Posterior cingulate gyrus (tissue), 11 donors: Measurements from ENCODE around the gene SH3PXD2B.

Source experiments
- DNase-seq, 10 donors: peaks; one replicate each; pipeline versions ENCODE4 v3.0.0 to v3.0.0-alpha.2; 2020 to 2021; ENCODE audit warnings: mixed read lengths in 3 of 10
- intact Hi-C: fragments of 100-400 bp; cut with DNase I; formaldehyde crosslinking; loops from one replicate; pipeline ENCODE4 v1.15.1; 2023

SH3PXD2B gene

DNA sequence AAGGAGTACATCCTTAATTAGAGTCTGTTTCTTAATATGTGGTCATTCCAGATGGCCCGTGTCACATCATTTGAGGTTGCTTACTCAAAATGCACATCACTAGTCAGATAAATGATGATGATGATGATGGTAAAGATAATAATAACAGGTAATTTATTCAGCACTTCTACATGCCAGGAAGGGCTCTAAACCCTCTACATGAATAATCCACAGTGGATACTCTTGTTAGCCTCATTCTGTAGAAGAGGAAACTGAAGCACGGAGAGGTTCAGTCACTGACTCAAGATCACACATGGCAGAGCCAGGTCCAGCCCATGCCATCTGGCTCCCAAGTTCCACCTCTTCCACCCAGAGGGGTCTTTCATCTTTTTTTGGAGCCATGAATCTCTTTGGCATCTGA is 11.7 kb downstream of the SH3PXD2B start:
- intact Hi-C loops, result no loop called here
- DNase-seq, result no peak

DNA sequence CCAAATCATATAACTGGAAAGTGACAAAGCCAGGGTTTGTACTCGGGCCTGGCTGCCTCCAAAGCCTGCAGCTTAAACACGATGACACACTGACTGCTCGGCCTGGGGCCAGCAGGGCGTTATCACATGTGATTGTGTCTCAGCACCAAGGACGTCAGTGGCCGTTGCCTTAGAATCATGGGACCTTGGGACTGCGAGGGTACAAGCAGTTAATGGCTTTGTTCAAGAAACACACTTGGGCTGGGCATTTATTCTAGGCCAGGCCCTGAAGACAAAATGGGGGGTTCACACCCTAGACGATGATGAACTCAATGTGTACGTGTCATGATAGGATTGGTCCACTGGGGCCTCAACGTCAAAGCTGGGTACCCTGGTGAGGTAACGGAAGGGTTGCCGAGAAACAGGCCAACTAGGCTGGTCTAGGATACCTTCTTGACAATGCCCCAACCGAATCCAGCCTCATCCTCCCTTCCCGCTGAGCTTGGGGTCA is 13.0 kb downstream of the SH3PXD2B start:
- intact Hi-C loops, result no loop called here
- DNase-seq, result peak in 4 of 10 donors; percentile 45 to 92 (median 60)

DNA sequence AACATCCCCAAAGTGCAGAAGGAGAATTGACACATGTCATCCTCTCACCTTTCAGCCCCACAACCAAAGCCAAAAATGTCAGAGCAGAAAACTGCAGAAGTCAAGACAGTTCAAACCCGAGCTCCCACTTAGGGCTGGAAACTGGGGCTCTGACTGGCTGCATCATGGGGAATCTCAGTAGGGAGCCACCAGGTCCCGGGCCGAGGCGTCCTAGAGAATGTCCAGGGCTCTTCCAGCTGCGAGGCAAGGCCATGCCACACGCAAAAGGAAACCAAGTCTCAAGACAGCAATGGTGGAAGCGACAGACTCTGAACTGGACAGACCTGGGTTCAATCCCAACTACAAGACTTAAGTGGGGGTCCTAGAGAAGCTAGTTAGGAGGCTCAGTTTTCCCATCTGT is 13.8 kb downstream of the SH3PXD2B start:
- DNase-seq, result peak in 2 of 10 donors; percentile 17 to 64
- intact Hi-C loops, result no loop called here

DNA sequence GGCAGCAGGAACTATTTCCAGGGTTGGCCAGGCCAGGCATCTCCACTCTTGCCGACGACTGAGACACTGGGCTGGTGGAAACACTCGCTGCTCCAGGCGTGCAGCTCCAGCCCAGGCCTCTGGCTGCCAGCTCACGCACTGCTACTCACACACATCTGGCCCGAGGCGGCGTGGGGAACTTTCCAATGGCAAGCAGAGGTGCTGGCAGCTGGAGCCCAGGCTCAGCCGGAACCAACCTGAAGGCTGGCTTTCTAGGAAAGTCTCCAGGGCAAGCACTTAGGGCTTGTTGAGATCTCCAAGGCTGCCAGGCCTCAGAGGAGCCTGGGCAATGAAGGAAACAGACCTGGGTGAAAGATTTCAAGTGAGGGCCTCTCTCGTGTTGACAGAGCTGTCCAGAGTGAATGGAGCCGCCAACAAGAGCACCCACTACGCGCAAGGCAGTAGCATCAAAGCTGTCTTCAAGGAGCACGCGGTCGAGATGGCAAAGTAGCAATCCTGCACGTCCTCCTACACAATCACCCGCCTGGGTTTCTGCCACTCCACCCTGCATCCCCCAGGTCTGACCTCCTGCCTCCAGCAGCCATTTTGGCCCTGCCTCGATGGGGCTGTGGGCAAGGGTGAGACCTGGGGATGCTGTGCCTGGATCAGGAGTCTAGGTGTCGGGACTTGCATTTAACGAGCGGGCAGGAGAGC is 14.4 kb downstream of the SH3PXD2B start:
- intact Hi-C loops, result no loop called here
- DNase-seq, result peak in 4 of 10 donors; percentile 61 to 88 (median 83)

DNA sequence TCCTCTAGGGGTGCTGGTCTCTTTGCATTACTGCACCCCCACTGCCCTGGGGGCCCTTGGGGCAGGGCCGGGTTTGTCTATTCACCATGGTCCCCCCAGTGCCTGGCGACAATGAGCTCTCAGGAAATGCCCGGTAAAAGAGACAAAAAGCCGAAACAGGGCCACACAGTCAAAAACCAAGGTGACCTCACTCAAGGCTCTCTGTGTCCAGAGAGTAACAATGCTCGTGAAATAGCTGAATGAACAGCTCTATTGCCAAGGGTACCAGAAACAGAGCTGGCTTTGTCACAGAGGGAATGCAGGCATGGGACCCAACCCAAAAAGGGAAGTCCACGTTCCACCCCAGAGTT is 16.0 kb downstream of the SH3PXD2B start:
- intact Hi-C loops, result no loop called here
- peak in 2 of 10 donors; percentile 30 to 62 for DNase-seq

DNA sequence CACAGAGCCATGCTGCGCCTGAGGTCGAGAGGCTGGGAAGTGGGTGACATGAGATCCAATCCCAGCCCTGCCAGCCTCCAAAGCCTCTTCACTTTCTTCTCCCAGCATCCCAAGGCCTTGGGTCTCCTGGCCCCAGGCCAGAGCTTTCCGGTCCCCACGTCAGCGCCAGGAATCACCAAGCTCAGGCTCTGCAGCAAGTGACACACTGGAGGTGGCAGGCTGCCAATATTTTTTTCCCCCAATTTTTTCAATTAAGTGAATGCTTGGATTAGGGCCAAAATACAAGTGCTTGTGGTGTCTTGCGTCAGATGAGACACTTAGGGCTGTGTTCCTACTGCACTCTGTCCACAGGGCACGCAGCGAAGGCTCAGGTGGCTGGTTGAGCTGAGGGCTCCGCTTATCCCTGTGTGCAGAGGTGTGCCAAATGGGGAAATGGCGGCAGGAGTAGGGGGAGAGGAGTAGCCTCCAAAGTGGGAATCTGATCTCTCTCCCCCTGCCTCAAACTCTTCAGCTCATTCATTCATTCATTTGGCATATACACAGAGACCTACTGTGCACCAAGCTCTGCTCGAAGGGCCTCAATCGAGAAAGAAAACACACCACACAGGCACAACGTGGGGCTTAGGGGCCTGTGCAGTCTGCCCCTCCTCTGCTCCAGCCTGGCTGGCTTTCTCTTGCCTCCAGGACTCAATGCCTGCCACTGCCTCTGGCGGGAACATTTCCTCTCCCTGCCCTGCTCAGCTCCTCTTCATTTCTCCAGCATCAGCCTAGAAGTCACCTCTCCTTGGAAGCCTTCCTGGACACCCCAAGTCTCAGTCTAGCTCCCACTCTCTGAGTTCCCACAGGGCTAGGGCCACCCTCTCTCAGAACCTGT is 16.6 kb downstream of the SH3PXD2B start:
- intact Hi-C loops, result no loop called here
- peak in 4 of 10 donors; percentile 42 to 90 (median 63) for DNase-seq

DNA sequence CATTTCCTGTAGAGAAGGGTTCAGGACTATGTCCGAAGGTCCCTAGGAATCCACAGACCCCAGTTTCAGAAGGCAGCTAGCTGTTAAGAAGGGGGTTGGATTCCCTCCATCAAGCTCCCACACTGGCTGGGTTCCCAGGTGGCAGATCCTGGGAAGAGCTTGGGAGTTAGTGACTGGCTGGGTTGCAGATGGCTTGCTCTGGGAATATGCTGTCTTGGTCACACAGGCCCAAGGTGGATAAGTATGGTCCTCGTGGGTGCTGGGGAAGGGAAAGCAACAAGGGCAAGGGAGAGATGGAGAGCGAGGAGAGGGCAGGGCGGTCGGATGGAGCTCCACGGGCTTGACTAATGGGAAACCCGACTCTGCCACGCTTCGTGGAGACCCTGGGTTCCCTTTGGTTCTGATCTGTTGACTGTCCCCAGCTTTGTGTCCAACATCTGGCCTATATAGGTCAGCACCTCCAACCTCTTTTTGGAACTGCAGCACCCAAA is 17.4 kb downstream of the SH3PXD2B start:
- DNase-seq, result peak in 1 of 10 donors; percentile 50
- intact Hi-C loops, result no loop called here

DNA sequence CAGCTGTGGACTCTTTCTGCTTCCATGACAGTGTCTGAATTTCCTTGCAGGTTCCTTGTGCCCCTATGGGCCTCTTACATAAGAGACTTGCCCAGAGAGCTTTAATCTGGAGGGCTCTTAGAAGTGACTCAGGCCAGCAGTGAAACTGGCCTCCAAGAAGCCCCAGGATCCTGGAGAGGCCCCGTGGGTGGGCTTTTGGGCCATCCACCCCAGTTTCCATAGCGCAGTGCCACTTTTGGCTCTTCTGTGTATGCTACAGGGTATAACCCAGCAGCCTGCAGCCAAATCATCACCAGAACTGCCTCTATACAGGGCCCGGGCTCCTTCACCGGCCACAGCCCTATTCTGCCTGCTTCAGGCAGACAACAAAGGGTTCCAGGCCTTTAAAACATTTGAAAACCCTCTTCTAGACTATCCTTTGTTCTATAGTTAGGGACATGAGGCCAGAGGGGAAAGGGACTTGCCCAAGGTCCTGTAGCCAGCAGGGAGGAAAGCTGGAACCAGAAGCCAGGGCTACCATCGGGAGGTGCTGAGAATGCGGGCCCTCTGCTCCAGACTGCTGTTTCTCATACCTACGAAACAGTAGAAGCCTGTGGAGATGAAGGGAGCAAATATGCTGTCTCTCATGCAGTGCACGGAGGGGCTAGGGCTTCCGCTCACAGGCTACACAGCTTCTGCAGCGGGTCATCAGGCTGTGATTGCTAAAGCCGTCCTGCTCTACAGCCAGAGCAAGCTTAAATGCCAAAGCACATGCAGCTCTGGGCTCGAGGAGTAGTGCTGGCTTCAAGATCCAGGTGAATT is 18.0 kb downstream of the SH3PXD2B start:
- DNase-seq, result peak in 1 of 10 donors; percentile 68
- intact Hi-C loops, result no loop called here

DNA sequence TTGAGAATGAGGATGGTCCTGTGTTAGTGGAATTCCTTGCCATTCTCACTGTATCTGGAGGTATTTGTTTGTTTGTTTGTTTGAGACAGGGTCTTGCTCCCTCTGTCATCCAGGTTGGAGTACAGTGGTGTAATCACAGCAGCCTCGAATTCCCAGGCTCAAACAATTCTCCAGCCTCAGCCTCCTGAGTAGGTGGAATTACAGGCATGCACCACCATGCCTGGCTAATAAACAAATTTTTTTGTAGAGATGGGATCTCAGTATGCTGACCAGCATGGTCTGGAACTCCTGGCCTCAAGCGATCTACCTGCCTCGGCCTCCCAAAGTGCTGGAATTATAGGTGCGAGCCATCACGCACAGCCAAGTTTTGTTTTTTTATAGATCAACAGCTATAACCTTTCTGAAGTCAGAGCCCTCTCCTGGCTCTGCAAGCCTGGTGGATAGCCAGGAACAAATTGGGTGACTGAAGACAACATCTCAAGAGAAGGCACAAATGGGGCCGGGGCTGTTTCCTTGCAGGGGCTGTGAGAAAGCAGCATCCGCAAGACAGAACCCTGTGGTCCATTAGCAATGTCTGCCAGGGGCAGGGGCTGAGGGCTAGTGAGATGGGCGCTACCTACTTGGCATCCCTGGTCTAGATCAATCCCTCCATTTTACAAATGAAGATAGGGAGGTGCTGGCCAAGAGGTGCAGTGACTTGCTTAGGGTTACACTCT is 18.8 kb downstream of the SH3PXD2B start:
- intact Hi-C loops, result no loop called here
- DNase-seq, result peak in 2 of 10 donors; percentile 9 to 54

DNA sequence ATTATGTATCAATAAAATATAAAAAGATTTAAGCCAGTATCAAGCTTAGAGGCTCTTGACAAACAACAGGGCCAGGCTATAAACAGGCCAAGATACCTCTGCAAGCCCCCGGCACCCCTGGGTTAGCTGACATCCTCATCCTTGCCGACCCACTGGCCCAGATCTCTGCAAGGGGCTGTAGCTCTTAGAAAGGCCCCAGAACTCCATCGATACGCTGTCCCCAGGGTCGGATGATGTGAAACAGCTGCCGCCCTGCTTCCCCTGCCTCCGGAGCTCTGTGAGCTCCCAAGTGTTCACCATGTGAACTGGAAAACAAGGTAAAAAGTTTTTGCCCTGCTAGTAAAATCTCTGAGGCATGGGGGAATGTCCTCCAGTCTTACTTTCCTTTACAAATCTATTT is 20.1 kb downstream of the SH3PXD2B start:
- intact Hi-C loops, result no loop called here
- peak in 2 of 10 donors; percentile 24 to 59 for DNase-seq

DNA sequence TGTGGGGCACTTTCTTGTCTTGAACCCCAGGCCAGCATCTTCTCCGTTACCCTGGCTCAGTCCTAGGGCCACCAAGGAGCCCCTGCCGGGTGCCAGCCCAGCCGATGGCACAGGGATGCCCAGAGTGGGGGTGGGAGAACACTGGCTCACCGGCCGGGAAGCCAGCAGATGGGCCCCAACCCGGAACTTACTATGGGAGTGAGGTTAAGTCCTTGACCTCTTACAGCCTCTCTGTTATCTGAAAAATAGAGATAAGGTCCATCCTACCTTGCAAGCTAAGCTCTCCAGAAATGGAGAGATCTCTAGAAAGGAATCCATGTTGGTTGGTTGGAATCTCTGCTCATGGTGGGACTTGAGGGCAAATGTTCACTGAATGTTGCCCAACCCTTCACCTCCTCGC is 20.8 kb downstream of the SH3PXD2B start:
- peak in 1 of 10 donors; percentile 31 for DNase-seq
- intact Hi-C loops, result no loop called here

DNA sequence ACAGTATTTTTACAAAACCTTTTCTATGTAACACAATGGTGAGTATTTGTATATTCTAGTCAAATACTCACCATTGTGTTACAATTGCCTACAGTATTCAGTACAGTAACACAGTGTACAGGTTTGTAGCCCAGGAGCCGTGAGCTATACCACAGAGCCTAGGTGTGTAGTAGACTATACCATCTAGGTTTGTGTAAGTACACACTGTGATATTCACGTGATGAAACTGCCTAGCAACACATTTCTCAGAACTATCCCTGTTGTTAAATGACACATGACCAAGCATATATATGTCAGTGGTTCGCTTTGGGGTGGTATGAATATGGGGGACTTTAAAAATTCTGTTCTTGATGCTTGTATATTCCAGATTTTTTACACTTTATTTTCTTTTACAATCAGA is 21.3 kb downstream of the SH3PXD2B start:
- DNase-seq, result no peak
- intact Hi-C loops, result no loop called here

DNA sequence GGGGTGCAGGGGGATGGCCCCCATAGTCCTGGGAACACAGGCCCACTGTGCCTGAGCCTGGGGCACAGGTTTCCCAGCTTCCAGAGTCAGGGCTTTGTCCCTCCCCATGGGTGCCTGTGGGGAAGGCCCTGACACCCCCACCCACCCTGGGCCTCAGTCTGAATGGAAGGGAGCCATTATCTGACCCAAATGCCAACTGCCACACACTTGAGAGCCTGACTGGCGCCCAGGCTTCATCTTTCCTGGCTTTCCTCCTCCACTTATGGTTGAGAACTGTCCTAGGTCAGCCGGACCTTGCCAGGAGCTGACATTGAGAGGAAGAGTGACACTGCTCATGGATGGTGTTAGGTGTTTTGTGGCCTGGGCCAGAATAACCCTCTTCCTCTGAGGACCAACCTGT is 24.0 kb downstream of the SH3PXD2B start:
- intact Hi-C loops, result no loop called here
- peak in 1 of 10 donors; percentile 61 for DNase-seq

DNA sequence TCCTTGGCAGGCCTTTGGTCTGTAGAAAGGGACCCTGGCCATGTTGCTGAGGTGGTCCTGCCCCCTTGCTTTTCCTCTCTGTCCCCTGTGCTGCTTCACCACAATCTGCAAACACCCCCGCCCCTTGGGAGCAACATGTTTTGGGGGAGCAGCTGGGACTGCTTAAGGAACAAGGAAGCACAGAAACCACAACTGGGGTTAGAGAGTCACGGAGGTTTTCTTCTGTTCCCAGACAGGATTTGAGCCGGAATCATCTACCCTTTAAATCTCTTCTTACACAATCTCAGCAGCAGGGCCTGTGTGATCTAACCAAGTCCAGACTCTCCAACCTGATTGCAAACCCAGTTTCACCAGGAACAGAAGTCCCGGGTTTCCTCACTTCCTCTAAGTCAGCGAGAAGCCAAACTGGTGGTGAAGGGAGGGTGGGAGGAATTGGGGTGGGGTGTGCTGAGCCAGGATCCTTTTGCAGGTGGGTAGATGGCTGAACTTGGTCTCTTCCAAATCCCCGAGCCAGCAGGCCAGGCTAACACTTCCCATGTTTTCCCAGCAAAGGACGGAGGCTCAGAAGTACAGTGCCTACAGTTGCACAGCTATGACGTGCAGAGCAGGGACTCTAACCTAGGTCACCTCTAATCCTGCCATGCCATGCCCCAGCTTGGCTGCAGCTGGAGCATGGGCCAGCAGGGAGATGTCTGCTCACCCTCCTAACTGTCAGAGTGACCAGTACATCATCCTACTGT is 25.0 kb downstream of the SH3PXD2B start:
- peak in 1 of 10 donors; percentile 82 for DNase-seq
- intact Hi-C loops, result no loop called here

DNA sequence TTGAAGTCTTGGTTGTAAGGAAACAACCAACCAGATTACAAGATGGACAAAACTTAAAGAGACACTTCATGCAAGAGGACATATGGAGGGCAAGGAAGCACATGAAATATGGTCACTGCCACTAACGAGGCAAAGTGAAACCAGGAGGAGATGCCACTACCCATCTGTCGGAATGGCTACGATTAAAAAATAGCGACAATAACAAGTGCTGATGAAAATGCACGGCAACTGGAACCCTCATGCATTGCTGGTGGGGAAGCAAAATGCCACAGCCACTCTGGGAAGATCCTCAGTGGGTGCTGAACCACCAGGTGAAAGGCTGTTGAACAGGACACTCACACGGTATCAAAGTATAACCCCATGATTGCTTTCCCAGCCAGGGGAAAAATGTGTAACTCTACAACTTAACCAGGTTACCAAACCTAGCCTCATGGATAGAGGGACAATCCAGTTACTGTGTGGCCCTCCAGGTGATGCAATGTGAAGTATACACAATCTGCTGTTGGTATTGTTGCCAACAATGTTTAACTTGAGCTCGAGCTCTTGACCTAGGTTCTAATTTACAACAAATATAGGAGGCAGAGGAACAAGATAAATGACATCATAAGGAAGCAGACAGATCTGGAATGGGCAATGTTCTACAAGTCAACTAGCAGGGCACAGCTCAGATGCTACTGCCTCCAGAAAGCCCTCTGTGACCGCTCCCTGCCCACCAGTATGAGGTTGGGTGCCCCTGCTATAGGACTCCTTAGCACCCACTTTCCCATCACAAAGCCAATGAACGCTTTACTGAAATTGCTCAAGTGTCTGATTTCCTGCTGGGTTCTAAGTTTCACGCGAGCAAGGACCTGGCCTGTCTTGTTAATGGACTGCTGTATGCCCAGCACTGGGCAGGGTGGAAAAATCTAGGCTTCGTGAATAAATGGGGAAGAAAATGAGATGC is 25.8 kb downstream of the SH3PXD2B start:
- intact Hi-C loops, result no loop called here
- peak in 1 of 10 donors; percentile 18 for DNase-seq

DNA sequence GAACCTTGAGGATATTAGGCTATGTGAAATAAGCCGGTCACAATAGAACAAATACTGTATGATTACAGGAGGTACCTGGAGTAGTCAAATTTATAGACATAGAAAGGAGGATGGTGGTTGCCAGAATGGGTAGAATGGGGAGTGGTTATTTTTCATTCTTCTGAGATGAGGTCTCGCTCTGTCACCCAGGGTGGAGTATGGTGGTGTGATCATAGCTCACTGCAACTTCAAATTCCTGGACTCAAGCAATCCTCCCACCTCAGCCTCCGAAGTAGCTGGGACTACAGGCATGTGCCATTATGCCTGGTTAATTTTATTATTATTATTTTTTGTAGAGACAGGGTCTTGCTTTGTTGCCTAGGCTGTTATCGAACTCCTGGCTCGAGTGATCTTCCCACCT is 27.1 kb downstream of the SH3PXD2B start:
- intact Hi-C loops, result no loop called here
- DNase-seq, result no peak

DNA sequence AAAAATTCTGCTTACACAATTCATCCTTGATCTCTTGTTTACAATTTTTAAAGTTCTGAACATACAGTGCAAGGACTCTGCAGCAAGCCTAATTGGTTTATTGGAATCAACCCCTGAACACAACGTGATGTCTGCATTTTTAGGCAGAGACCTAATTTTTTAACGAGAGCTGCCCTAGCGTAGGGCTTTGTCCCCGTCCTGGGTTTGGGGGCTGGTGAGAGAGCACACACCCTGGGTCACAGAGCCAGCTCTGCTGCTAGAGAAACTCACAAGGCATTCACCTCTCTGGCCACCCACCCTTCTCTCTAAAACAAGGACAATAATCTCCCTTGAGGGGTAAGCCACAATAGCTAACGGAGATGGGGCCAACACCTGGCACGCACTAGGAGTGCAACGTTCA is 28.2 kb downstream of the SH3PXD2B start:
- intact Hi-C loops, result no loop called here
- peak in 1 of 10 donors; percentile 11 for DNase-seq

DNA sequence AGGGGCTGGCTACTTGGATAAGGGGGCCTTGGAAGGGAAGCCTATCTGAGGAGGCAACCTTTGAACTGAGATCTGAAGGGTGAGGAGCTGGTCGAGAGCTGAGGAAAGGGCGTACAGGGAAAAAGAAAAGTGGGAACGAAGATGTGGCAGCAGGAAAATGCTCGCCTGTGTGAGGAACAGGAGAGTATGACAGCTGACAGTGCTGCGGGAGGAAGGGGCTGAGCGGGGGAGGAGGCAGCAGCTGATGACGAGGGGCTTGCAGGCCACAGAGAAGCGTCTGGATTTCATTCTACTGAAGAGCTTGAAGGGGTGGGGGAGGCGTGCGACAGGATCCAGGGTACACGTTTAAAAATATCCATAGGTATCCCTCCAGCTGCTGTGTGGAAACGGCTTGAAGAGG is 28.9 kb downstream of the SH3PXD2B start:
- DNase-seq, result peak in 1 of 10 donors; percentile 47
- intact Hi-C loops, result no loop called here
